HG03520 (cell line): ENCODE results near the gene ABCD2.
"Not testable (repeated sequence)": the region's sequence is repeated elsewhere in the genome, so short reads cannot be mapped to it uniquely, and the experiment has no call there.

Experiments
- ATAC-seq: cut with Tn5 transposase; IDR thresholded peaks from one replicate; pipeline ENCODE4 v1.9.1; 2021; ENCODE audit warnings: mild to moderate bottlenecking, moderate library complexity; ENCODE audit not compliant: unreplicated experiment

The ABCD2 gene

GRCh38 chr12:39619660-39620433 lies at the start of gene ABCD2:
Gene ABCD2 (minus strand): TSS chr12:39619803. CDS start chr12:39619615, 188 bp downstream.
- ATAC-seq: peak; percentile 73

GRCh38 chr12:39660101-39660500 lies 40.5 kb upstream of the ABCD2 start:
- ATAC-seq: no peak

GRCh38 chr12:39647383-39647782 lies 27.8 kb upstream of the ABCD2 start:
- no peak for ATAC-seq

- no peak for ATAC-seq
Observed at GRCh38 chr12:39646963-39647362, 27.4 kb upstream of the ABCD2 start.

GRCh38 chr12:39643052-39643451 lies 23.4 kb upstream of the ABCD2 start:
- ATAC-seq: no peak

- no peak for ATAC-seq
Observed at GRCh38 chr12:39638840-39639239, 19.2 kb upstream of the ABCD2 start.

- no peak for ATAC-seq
Observed at GRCh38 chr12:39638178-39638577, 18.6 kb upstream of the ABCD2 start.

GRCh38 chr12:39632670-39633069 lies 13.1 kb upstream of the ABCD2 start:
- ATAC-seq: no peak

- ATAC-seq: no peak
Observed at GRCh38 chr12:39628836-39629235, 9.2 kb upstream of the ABCD2 start.

GRCh38 chr12:39627914-39628313 lies 8.3 kb upstream of the ABCD2 start:
- no peak for ATAC-seq

GRCh38 chr12:39626033-39626814 lies 6.6 kb upstream of the ABCD2 start:
- ATAC-seq: no peak

- no peak for ATAC-seq
Observed at GRCh38 chr12:39623919-39624318, 4.3 kb upstream of the ABCD2 start.

GRCh38 chr12:39623160-39623559 lies 3.6 kb upstream of the ABCD2 start:
- not testable (repeated sequence) for ATAC-seq

GRCh38 chr12:39622306-39622705 lies 2.7 kb upstream of the ABCD2 start:
- no peak for ATAC-seq

GRCh38 chr12:39621670-39622069 lies 2.1 kb upstream of the ABCD2 start:
- ATAC-seq: no peak

- peak; percentile 32 for ATAC-seq
Observed at GRCh38 chr12:39620659-39621658, 1.4 kb upstream of the ABCD2 start.

GRCh38 chr12:39619316-39619659 lies 315 bp downstream of the ABCD2 start:
- ATAC-seq: peak; percentile 13

GRCh38 chr12:39618701-39619100 lies 902 bp downstream of the ABCD2 start:
- ATAC-seq: no peak

GRCh38 chr12:39617887-39618286 lies 1.7 kb downstream of the ABCD2 start:
- no peak for ATAC-seq

- no peak for ATAC-seq
Observed at GRCh38 chr12:39616666-39617065, 2.9 kb downstream of the ABCD2 start.

- no peak for ATAC-seq
Observed at GRCh38 chr12:39616251-39616650, 3.4 kb downstream of the ABCD2 start.
